Neural progenitor cell (in vitro differentiated cells): Measurements from ENCODE around the gene LDAF1. TPM values are rescaled to one million over a fixed set of nuclear protein-coding genes. Genes with fewer than 3 reads are reported as not detected.
"Not testable (repeated sequence)": the region's sequence is repeated elsewhere in the genome, so short reads cannot be mapped to it uniquely, and the experiment has no call there.

ENCODE experiments used
- DNase-seq: peaks from one replicate; pipeline ENCODE4 v3.0.0-alpha.2; 2016; ENCODE audit warnings: low spot score
- H2AFZ ChIP-seq: fragments of 200-600 bp; sonication (generic); replicated peaks from 2 replicates; pipeline ENCODE4 v1.6.1; 2016; ENCODE audit warnings: antibody characterized with exemption
- H3F3A ChIP-seq: fragments of 200-600 bp; sonication (generic); 2 replicates; pipeline ENCODE4 v1.6.1; 2016; ENCODE audit warnings: antibody characterized with exemption, low read depth
- H3K27ac ChIP-seq: fragments of 200-600 bp; sonication (generic); 2 replicates; pipeline ENCODE4 v1.5.1; 2016; ENCODE audit warnings: mild to moderate bottlenecking
- H3K27me3 ChIP-seq: fragments of 200-600 bp; sonication (generic); 2 replicates; pipeline ENCODE4 v1.6.1; 2016; ENCODE audit warnings: mild to moderate bottlenecking, moderate library complexity
- H3K36me3 ChIP-seq: fragments of 200-600 bp; sonication (generic); 2 replicates; pipeline ENCODE4 v1.5.1; 2016
- H3K4me1 ChIP-seq: fragments of 200-600 bp; sonication (generic); 2 replicates; pipeline ENCODE4 v1.6.1; 2016; ENCODE audit warnings: mixed run types
- H3K4me2 ChIP-seq: fragments of 200-600 bp; sonication (generic); 2 replicates; pipeline ENCODE4 v1.6.1; 2016
- H3K4me3 ChIP-seq: fragments of 200-600 bp; sonication (generic); 2 replicates; pipeline ENCODE4 v1.5.1; 2016
- H3K79me2 ChIP-seq: fragments of 200-600 bp; sonication (generic); 2 replicates; pipeline ENCODE4 v1.6.1; 2016; ENCODE audit warnings: low read depth
- H3K9ac ChIP-seq: fragments of 200-600 bp; sonication (generic); 2 replicates; pipeline ENCODE4 v1.6.1; 2016
- H3K9me3 ChIP-seq: fragments of 200-600 bp; sonication (generic); 2 replicates; pipeline ENCODE4 v1.5.1; 2016; ENCODE audit warnings: low read depth
- H4K20me1 ChIP-seq: fragments of 200-600 bp; sonication (generic); 2 replicates; pipeline ENCODE4 v1.6.1; 2016; ENCODE audit warnings: low read depth
- H3K27ac Mint-ChIP-seq: 3 replicates; pipeline ENCODE4 v1.8.0; 2021; ENCODE audit warnings: mixed read lengths
- H3K27me3 Mint-ChIP-seq: 2 replicates; pipeline ENCODE4 v1.8.0; 2022; ENCODE audit warnings: low read depth, mild to moderate bottlenecking, inconsistent platforms, moderate library complexity, mixed read lengths; ENCODE audit not compliant: insufficient read depth
- H3K36me3 Mint-ChIP-seq: 3 replicates; pipeline ENCODE4 v1.8.0; 2021; ENCODE audit warnings: mixed read lengths
- H3K4me1 Mint-ChIP-seq: 3 replicates; pipeline ENCODE4 v1.8.0; 2021; ENCODE audit warnings: mixed read lengths
- H3K4me3 Mint-ChIP-seq: 3 replicates; pipeline ENCODE4 v1.8.0; 2021; ENCODE audit warnings: mild to moderate bottlenecking, moderate library complexity, mixed read lengths
- H3K9me3 Mint-ChIP-seq: 3 replicates; pipeline ENCODE4 v1.8.0; 2020; ENCODE audit warnings: mixed read lengths
- EZH2 ChIP-seq: fragments of 200-600 bp; sonication (generic); IDR thresholded peaks from 2 replicates; pipeline ENCODE4 v1.6.1; 2017; ENCODE audit warnings: antibody characterized with exemption, mild to moderate bottlenecking, moderate library complexity
- EZH2phosphoT487 ChIP-seq: fragments of 200-600 bp; sonication (generic); IDR thresholded peaks from 2 replicates; pipeline ENCODE4 v1.6.1; 2017; ENCODE audit warnings: antibody characterized with exemption
- total RNA-seq: library from RNA; depleted of rRNA; stranded (reverse); fragments of >200 nt; gene quantifications from 2 replicates; pipeline ENCODE4 v1.2.3, GENCODE V29; 2015; ENCODE audit warnings: low replicate concordance
- TF ChIP-seq, protein P1 (sequence below): fragments of 200-600 bp; sonication (generic); IDR thresholded peaks from 2 replicates; pipeline ENCODE4 v1.5.1; 2017; ENCODE audit warnings: antibody characterized with exemption, mild to moderate bottlenecking

Gene LDAF1
- total RNA-seq, 1 donor from 2014 or later = 34.8 TPM

GRCh38 chr16:21150375-21151001, 8.0 kb upstream of the LDAF1 start, which contains the start of gene DNAH3:
Gene DNAH3, minus strand, starts transcription at chr16:21150846. Its CDS starts 527 bp downstream, at chr16:21150319.
- H3K4me1 Mint-ChIP-seq = no peaks in the 10 kb centered on the region
- no peaks in the 10 kb centered on the region for H3F3A ChIP-seq
- no peaks in the 10 kb centered on the region for H3K9me3 Mint-ChIP-seq

GRCh38 chr16:21152160-21153030, 6.1 kb upstream of the LDAF1 start:
- H3K79me2 ChIP-seq, H3K27ac Mint-ChIP-seq, H3K4me3 ChIP-seq, H3K9ac ChIP-seq, H3K4me1 Mint-ChIP-seq, H3K36me3 Mint-ChIP-seq, H4K20me1 ChIP-seq, H3K9me3 Mint-ChIP-seq, H3K27me3 Mint-ChIP-seq, H3F3A ChIP-seq, DNase-seq, H3K36me3 ChIP-seq, H2AFZ ChIP-seq, H3K4me3 Mint-ChIP-seq, H3K4me1 ChIP-seq, H3K27ac ChIP-seq, H3K4me2 ChIP-seq, H3K9me3 ChIP-seq, H3K27me3 ChIP-seq: not testable (repeated sequence)

More at GRCh38 chr16:21150375-21151001, 8.0 kb upstream of the LDAF1 start, which contains the start of gene DNAH3:
- TF ChIP-seq EZH2phosphoT487 (no peak), EZH2 (no peak)
- TF ChIP-seq, protein P1, sequence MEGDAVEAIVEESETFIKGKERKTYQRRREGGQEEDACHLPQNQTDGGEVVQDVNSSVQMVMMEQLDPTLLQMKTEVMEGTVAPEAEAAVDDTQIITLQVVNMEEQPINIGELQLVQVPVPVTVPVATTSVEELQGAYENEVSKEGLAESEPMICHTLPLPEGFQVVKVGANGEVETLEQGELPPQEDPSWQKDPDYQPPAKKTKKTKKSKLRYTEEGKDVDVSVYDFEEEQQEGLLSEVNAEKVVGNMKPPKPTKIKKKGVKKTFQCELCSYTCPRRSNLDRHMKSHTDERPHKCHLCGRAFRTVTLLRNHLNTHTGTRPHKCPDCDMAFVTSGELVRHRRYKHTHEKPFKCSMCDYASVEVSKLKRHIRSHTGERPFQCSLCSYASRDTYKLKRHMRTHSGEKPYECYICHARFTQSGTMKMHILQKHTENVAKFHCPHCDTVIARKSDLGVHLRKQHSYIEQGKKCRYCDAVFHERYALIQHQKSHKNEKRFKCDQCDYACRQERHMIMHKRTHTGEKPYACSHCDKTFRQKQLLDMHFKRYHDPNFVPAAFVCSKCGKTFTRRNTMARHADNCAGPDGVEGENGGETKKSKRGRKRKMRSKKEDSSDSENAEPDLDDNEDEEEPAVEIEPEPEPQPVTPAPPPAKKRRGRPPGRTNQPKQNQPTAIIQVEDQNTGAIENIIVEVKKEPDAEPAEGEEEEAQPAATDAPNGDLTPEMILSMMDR = no peak
- Histone ChIP-seq H2AFZ (no peak within 1 kb of the TSS), H3K9me3 (no peaks in the 10 kb centered on the region), H3K27ac (no peak within 1 kb of the TSS), H3K36me3 (no peaks in the 10 kb centered on the region), H3K79me2 (no peaks in the 10 kb centered on the region), H4K20me1 (no peaks in the 10 kb centered on the region), H3K27me3 (no peaks in the 10 kb centered on the region), H3K4me1 (no peaks in the 10 kb centered on the region), H3K9ac (no peak within 1 kb of the TSS), H3K4me3 (no peak within 1 kb of the TSS), H3K4me2 (no peak within 1 kb of the TSS)
- Mint-ChIP-seq H3K36me3 (no peaks in the 10 kb centered on the region), H3K27ac (no peak within 1 kb of the TSS), H3K27me3 (peaks cover 2% of the 10 kb centered on the region), H3K4me3 (no peak within 1 kb of the TSS)
- DNase-seq = no peak

DNA sequence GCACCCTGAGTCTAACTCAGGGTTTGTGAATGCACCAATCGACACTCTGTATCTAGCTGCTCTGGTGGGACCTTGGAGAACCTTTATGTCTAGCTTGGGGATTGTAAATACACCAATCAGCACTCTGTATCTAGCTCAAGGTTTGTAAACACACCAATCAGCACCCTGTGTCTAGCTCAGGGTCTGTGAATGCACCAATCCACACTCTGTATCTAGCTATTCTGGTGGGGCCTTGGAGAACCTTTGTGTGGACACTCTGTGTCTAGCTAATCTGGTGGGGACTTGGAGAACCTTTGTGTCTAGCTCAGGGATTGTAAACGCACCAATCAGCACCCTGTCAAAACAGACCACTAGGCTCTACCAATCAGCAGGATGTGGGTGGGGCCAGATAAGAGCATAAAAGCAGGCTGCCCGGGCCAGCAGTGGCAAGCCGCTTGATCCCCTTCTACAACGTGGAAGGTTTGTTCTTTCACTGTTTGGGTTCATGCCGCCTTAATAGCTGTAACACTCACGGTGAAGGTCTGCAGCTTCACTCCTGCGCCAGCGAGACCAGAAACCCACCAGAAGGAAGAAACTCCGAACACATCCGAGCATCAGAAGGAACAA, 5.2 kb upstream of the LDAF1 start:
- H3K36me3 Mint-ChIP-seq, H3K36me3 ChIP-seq, H3K4me3 Mint-ChIP-seq, H3K9me3 Mint-ChIP-seq, H2AFZ ChIP-seq, H3K9me3 ChIP-seq, H3K4me1 Mint-ChIP-seq, H3K27ac ChIP-seq, H3K27ac Mint-ChIP-seq, H3K4me3 ChIP-seq, H3K79me2 ChIP-seq, H3K4me2 ChIP-seq, H4K20me1 ChIP-seq, DNase-seq, H3K9ac ChIP-seq, H3K4me1 ChIP-seq, H3K27me3 Mint-ChIP-seq, H3F3A ChIP-seq, H3K27me3 ChIP-seq: not testable (repeated sequence)

DNA sequence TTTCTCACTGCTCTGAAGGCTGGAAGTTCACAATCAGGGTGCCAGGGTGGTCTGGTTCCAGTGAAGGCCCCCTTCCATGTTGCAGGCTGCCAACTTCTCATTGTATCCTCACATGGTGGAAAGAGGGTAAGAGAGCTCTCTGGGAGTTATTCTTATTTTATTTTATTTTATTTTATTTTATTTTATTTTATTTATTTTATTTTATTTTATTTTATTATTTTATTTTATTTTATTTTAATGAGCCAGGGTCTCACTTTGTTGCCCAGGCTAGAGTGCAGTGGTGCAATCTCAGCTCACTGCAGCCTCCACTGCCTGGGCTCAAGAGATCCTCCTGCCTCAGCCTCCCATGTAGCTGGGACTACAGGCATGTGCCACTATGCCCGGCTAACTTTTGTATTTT, 2.5 kb upstream of the LDAF1 start:
- not testable (repeated sequence) for H3K27ac Mint-ChIP-seq, H3K27ac ChIP-seq

More for the DNA sequence above, 2.5 kb upstream of the LDAF1 start:
- not testable (repeated sequence) for H3K36me3 ChIP-seq, H3K9me3 ChIP-seq, H3K36me3 Mint-ChIP-seq, H3K27me3 Mint-ChIP-seq, H3K9ac ChIP-seq, H4K20me1 ChIP-seq, H3K4me3 Mint-ChIP-seq, H3K4me1 Mint-ChIP-seq, H3K4me3 ChIP-seq, H3K4me1 ChIP-seq, H3K4me2 ChIP-seq, DNase-seq, H3F3A ChIP-seq, H3K79me2 ChIP-seq, H3K27me3 ChIP-seq, H2AFZ ChIP-seq, H3K9me3 Mint-ChIP-seq
